GM21717 (cell line): ENCODE measurements around the gene AFTPH.

Experiments used
- ATAC-seq: cut with Tn5 transposase; IDR thresholded peaks from one replicate; pipeline ENCODE4 v1.9.1; 2021; ENCODE audit warnings: mild to moderate bottlenecking, moderate library complexity; ENCODE audit not compliant: unreplicated experiment

The AFTPH gene

DNA sequence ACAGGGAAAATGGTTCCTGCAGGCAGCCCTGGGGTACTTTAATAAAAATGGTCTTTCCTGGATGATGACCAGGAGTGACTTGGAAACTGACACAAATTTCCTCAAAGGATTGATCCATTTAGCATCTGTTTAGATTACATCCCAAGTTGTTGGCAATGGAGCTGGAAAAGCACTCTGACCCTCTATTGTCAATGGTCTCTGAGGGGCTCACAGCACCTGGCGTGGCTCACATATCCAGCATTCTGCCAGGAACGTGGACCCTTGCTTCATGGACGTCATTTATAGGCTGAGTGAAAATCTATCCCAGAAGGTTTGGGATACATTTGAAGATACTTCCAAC is 85.8 kb downstream of the AFTPH start:
- no peak for ATAC-seq

DNA sequence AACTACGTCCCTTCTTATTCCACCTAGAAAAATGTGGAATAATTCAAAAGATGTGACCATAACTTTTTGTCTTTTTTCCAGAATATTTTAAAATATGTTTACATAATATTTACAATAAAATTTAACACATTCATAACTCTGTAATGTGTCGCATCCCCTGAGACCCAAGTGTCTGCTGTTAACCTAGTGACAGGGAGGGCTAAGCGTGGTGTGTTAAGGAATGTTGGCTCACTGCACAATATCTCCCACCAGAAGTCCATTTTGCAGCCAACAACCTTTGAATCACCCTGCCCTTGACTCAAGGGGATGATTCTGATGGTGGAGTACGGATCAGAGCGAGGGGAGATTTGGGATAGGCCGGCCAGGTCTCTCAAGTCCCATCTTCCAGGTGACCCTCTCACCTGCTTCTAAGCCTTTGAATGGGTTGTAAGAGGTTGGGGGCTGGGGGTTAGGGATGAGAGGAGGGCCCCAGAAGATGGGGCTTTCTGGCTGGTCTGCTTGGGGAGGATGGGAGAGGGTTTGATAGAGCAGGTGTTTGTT is 86.3 kb downstream of the AFTPH start:
- no peak for ATAC-seq

DNA sequence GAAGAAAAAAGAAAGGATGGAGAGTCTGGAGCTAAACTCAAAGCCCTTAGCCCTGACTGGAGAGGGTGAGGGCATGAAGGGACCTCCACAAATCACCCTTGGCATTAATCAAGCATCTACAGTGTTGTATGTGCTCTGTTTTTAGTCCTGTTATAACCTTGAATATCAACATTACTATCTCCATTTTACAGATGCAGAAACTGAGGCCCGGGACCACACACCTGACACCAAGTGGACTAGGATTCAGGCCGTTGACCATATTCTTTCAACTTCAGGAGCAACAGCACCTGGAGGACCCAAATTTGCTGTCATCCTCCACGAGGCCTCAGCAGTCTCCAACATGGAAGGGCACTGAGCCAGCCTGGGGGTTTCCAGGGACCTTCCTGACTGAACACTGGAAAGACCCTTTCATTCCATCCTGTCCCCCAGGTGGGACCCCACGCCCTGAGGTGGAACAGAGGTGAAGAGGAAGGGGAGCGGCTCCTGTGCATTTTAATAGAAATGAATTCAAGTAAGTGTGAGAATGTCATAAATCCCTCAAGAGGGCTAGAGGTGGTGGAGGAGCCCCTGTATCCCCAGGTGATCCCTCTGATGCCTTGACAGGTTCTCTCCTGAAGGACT is 88.6 kb downstream of the AFTPH start:
- no peak for ATAC-seq

DNA sequence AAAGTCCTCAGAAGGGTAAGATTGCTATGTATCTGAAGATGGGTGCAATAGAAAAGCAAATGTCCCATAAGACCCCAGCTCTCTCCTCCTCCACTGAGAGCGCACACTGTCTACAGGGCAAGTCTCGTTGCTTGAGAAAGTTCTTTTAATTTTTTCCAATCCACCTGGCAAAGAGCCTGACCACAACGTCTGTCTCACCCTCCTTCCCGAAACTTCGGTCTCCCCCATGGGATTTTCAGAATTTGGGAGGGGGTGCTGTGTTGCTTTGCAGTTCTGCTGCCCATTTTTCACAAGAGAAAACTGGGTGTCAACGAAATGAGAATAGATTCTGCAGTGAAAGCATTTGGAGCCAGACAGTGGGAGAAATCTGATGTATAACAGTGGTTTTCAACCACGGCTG is 89.1 kb downstream of the AFTPH start:
- no peak for ATAC-seq

DNA sequence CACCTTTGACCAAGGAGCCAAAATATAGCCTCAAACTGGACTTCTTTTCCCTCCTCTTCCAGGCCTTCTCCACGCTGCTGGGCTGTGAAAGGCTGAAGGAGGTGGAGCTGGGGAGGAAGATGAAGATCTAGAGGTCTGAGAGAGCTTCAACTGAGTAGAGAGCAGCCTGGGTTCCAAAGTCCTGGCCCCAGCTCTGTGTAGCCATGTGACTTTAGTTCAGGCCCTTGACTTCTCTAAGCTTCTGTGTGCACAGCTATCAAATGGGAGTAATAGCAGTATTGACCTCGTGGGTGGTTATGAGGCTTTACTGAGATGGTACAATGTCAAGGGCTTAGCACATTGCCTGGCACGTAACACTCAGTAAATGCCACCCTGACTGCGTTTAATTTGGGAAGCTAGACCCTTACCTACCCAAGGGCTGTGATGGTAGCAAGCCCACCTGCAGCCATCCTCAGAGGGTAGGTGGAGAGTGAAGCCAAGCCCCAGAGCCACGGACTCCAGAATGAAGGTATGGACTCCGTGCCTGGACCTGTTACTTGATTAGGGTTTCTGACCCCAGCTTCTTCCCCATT is 91.2 kb downstream of the AFTPH start:
- ATAC-seq = no peak

DNA sequence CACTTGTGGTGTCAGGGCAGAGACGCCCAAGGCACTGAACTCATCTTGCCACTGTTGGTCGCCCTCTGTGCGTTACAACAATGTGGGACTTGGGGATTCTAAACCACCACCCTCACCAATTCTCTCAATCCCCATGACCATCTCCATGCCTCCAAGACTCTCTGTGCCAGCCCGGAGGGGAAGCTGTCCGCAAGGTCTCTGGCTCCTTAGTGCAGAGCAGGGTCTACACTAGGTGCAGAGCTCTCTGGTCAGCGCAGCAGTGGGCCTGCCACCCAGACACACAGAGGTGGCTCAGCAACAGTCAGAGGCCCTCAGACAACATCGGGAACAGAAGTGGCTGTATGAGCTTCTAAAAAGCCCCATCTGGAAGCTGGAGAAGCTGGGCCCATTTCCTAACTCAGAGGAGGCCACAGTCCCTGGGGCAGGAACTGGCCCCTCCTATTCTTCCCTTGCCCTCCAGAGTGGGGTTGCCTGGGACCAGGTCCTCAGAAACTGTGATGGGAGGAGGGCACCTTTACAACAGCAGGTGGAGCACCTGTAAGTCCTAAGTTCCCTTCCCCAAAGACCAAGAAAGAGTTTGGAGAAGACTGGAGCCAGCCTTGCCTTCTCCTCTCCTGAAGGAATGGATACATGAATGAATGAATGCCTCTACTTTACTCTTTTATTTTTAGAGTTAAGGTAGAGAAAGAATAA is 91.9 kb downstream of the AFTPH start:
- no peak for ATAC-seq

DNA sequence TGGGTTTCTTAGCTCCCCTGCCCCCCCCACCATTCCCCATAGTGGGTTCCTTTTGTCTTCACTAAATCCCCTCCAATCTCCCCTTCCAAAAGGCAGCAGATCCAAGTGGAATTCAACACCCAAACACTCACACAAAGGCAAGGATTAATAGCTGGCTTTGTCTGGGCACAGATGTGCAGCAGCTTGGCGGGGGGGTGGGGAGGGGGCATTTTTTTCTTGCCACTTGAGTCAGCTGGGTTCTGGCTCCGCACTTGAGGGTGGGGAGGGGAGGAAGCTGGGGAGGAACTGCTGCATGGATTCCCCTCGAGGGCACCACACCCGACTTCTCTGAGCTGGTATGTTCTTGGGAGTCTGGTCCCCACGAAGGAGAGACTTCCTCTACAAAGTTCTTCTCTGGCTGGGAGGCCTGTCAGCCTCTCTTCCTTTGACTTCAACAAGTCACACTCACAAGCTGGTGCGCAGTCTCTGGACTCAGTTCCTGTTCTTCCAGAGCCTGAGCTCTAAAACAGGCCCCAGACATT is 93.6 kb downstream of the AFTPH start:
- no peak for ATAC-seq

DNA sequence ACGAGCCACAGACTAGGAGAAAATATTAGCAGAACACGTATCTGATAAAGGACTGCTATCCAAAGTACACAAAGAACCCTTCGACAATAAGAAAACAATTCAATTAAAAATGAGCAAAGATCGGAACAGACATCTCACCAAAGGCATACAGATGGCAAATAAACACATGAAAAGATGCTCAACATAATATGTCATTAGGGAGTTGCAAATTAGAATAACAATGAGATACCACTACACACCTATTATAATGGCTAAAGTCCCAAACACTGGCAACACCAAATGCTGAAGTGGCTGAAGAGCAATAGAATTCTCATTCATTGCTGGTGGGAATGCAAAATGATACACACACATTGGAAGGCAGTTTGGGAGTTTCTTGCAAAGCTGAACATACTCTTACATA is 96.5 kb downstream of the AFTPH start:
- no peak for ATAC-seq

DNA sequence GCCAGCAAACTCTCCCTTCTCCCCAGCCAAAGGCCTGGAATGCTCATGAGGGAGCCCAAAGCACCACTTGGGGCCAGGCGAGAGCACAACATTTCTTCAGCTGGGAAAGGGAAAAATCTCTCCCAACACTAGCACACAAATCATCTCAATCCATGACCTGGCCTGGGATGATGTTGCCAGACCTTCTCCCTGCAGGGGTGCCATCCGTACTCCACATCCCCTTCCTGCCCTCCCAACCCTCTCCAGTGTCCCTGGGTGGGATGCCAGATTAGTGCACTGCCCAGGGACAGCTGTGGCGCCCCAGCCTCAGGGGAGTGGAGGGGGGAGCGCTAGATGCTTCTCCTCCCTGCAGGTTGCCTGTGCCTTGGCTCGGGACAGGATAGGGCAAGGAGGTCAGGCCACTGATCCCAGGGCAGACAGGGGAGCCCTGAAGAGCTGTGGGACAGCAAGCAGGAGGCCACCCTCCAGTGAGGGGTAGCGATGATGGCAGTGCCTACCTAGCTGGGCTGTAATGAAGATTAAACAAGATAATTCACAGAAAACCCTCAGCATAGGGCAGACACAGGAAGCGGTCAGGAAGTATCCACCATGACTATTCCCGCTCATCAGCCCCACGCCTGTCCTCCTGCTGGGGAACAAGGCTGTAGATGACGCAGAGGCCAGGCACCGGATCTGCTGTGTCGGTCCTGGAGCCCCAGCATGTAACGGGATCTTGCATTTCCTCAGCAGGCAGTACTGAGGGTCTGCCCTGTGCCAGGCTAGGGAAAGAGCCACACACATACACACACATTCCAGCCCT is 98.5 kb downstream of the AFTPH start:
- ATAC-seq = no peak

DNA sequence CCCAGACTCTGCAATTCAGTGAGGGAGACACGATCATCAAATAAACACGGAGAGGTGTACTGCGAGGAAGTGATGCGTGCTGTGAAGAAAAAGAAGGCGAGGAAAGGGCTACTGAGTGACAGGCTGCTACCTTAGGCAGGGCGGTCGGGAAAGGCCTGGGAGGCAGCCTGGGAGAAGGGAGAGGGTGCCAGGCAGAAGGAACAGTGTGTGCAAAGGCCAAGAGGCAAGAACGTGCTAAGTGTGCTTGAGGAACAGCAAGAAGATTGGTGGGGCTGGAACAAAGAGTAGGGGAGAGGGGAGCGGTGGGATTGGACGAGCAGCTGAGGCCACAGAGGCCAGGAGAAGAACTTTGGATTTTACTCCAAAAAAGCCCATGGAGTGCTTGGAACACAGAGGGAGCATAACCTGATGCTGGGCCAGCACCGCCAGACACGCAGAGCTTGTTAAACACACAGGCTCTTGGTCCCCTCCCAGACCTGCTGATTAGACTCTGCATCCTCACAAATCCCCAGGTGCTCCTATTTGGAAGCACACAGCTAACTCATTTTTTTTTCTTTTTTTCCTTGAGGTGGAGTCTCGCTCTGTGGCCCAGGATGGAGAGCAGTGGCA is 99.2 kb downstream of the AFTPH start:
- no peak for ATAC-seq

DNA sequence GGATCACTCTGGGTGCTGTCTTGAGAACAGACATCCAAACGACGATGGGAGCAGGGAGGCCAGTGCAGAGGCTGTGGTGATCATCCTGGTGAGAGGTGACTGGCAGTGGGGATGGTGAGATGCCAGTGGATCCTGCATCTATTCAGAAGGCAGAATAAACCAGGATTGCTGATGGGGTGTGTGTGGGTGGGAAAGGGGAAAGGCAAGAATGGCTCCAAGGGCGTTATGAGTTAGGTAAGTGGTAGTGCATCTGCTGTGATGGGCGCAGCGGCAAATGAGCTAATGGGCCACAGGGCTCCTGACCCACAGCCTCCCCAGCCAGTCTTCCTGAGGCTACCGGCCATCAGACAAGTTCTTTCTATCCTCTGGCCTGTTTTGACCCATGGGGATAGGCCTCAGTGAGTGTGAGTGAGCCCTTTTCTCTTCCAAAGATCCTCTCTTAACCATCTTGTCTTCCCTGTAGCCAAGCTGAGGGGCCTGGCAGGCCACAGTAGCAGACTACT is 100.0 kb downstream of the AFTPH start:
- no peak for ATAC-seq

DNA sequence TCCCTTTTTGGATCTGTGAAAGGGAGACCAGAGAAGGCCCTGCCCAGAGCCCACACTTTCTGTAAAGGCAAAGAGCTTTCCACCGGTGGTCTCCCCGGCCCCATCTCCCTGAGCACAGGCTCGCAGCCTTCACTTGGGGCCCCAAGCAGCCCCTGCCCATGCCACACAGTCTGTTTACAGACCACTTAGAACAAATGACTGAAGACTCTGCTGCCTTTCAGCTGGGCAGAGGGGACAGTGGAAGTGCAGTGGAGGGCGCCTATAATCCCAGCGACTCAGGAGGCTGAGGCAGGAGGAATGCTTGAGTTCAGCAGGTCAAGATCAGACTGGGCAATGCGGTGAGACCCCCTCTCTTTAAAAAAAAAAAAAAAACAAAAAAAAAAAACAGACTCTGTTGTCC is 100.7 kb downstream of the AFTPH start:
- no peak for ATAC-seq

DNA sequence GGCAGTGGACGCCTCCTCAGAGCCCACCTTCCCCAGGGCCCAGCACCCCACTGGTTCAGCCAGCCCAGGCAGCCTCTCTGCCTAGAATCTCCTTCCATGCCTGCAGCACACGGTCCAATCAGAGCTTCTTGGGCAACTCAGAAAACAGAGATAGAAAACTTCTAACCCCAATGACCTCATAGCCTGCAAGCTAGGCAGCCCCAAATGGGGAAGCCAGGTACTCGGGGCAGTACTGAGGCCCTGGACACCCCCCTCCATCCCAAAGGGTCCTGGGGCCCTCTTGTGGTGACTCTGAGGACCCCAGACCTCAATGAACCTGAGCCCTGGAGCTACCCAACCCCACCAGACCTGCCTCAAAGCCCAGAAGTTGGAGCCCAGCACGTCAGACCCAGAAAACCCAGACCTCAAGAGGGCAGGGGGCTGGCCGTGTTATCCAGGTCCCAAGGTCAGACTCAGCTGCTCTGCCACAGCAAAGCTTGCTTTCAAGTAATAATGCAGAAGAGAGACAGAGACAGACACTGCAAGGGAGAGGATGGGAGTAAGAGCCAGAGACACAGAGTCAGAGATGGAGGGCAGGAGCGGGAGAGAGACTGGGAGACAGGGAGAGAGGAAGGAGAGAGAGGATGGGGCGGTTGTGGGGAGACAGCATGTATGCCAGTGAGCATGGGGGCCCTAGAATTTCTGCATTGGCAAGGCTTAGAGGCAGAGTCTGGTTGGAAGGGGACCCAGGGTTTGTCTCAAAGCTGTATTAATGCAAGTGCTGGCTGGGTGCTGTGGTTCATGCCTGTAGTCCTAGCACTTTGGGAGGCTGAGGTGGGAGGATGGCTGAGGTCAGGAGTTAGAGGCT is 101.4 kb downstream of the AFTPH start:
- ATAC-seq = no peak

DNA sequence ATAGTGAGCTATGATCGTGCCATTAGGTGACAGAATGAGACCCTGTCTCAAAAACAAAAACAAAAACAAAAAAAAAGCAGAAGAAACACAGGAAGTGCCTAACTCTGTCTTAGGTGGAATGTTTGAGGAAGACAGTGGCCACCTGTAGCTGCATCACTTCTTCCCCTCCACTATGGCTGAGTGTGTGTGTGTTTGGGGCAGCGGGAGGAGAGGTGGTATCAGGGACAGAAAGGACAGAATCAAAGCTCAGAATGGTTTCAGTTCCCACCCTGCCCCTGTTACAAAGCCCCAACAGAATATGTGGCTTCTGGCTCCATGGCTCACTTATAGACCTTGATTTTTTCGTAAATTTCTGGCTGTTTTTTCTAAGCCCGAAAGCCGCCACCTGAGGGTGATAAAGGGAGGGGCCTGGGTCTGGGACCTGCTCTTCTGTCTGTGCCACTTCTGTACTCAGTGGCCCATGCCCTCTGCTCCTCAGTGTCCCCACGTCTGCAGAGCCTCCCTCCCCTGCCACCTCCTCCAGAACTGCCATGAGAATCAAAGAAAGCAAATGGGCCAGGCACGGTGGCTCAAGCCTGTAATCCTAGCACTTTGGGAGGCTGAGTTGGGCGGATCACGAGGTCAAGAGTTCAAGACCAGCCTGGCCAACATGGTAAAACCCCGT is 102.2 kb downstream of the AFTPH start:
- ATAC-seq = no peak

DNA sequence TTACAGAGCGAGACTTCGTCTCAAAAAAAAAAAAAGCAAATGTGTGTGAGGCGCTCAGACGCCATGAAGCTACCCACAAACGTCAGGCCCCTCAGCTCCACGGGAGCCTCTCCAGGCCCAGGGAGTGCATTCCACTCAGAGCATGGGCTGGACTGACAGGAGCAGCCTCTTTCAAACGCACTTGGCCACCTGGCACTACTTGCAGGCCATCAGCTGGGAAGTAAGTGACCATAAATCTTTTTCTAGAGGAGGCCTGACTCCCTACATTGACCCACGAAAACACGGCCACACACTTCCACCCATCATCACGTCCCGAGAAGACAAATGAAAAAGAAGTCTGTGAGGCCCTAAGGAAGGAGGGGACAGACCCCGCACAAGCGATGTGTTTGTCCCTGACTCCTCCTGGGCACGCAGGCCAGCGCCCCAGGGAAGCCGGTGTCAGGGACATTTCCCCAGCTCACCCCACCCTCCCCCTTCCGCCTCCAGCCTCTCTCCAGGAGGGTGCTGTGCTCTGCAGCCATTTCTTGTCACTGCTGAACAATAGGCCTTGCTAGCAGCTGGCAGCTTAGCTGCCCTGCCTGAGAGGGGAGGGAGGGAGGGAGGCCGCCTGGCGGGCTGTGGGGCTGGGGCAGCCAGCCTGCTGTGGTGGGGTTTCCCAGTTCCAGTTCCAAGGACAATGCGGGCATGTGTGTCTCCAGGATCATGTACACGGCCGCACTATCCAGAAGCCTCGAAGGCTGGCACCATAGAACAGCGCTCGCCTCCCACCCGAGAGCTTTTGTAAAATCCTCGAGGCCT is 103.0 kb downstream of the AFTPH start:
- no peak for ATAC-seq

DNA sequence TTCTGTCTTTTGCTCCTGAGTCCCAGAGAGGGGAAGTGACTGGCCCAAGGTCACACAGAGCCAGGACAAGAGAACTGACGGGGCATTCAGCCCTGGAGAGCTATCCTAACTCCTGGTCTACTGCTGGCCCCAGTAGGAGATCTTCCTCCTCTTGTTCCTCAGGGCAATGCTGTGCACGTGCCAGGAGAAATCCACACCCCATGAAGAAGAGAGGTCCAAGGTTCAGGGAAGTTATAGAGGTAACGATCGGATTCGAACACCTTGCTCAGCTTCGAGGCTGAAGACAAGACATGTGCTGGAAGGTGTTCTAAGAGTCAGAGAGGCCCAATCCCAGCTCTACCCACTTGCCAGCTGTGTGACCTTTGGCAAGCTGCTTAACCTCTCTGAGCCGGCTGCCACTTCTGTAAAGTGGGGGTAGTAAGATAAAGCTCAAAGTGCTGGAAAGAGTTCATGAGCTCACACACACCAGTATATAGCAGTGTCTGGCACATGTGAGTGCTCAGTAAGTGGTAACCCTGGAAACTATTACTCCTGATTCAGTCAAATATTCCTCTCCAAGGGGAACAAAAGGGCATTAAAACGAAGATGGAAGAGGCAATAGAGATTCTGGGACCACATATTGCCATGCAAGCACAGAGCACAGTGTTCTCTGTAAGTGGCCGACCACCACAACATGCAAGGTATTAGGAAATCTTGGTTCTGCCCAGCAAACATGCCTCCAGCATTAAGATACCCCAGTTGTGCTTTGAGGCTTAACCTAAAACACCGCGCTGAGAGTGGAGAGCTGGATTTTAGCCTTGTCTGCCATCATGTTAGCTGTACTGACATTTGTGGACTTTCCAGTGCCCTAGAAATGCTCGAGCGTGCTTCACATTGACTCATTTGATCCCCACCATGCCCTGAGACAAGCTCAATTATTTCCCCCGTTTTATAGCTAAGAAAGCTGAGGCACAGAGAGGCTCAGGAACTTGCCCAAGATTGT is 104.0 kb downstream of the AFTPH start:
- no peak for ATAC-seq

DNA sequence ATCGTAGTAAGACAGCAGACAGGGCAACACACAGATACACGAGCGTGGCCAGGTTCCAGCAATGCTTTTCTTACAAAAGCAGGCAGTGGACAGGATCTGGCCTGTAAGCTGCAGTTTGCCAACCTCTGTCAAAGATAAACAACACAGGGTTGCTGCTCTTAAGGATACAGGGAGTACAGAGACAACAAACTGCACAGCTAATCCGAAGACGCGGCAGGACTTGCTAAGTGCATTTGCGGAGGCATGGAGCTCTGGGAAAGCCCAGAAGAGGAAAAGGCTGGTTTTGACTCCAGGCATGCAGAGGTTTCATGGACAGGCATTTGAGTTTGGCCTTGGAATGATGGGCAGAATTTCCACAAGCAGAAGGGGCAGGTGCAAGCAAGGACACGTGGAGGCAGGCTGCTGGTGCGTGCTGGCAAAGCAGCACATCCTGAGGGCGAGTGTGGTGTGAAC is 105.2 kb downstream of the AFTPH start:
- ATAC-seq = no peak
